GM19193 (cell line): ENCODE results near the gene PNMA1.

Experiments used
- POLR2A ChIP-seq: IDR thresholded peaks from 4 replicates; pipeline ENCODE4 v1.6.1; 2011; ENCODE audit not compliant: insufficient read depth, insufficient read length; ENCODE audit errors: extremely low read depth

Gene PNMA1

GRCh38 chr14:73684627-73685026 is 29.6 kb downstream of the PNMA1 start:
- TF ChIP-seq POLR2A = no peak

- TF ChIP-seq POLR2A = no peak
Measured at GRCh38 chr14:73680821-73681220, 33.4 kb downstream of the PNMA1 start.

GRCh38 chr14:73678698-73679097 is 35.5 kb downstream of the PNMA1 start:
- TF ChIP-seq POLR2A = no peak

- no peak for TF ChIP-seq POLR2A
Measured at GRCh38 chr14:73674986-73675385, 39.2 kb downstream of the PNMA1 start.

GRCh38 chr14:73667854-73668253 is 46.3 kb downstream of the PNMA1 start:
- TF ChIP-seq POLR2A = no peak

GRCh38 chr14:73666583-73666982 is 47.6 kb downstream of the PNMA1 start:
- TF ChIP-seq POLR2A = no peak

GRCh38 chr14:73665130-73665529 is 49.1 kb downstream of the PNMA1 start:
- no peak for TF ChIP-seq POLR2A

- TF ChIP-seq POLR2A = no peak
Measured at GRCh38 chr14:73663548-73664212, 50.5 kb downstream of the PNMA1 start.

- no peak for TF ChIP-seq POLR2A
Measured at GRCh38 chr14:73662487-73662943, 51.7 kb downstream of the PNMA1 start.

GRCh38 chr14:73661872-73662271 is 52.3 kb downstream of the PNMA1 start:
- TF ChIP-seq POLR2A = no peak
